Fibroblast of peridontal ligament (primary cell): Measurements from ENCODE around the gene OR2AG2.
"Not testable (repeated sequence)": the region's sequence is repeated elsewhere in the genome, so short reads cannot be mapped to it uniquely, and the experiment has no call there.

Source experiments
- DNase-seq: peaks from one replicate; pipeline ENCODE4 v3.0.0-alpha.2; 2010; ENCODE audit errors: extremely low read depth

Gene OR2AG2, protein sequence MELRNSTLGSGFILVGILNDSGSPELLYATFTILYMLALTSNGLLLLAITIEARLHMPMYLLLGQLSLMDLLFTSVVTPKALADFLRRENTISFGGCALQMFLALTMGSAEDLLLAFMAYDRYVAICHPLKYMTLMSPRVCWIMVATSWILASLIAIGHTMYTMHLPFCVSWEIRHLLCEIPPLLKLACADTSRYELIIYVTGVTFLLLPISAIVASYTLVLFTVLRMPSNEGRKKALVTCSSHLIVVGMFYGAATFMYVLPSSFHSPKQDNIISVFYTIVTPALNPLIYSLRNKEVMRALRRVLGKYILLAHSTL

GRCh38 chr11:6771926-6772893 lies at the start of gene OR2AG2:
OR2AG2 (minus strand) TSS chr11:6771976; CDS start chr11:6768957, 3,019 bp downstream.
- DNase-seq, result no peak

DNA sequence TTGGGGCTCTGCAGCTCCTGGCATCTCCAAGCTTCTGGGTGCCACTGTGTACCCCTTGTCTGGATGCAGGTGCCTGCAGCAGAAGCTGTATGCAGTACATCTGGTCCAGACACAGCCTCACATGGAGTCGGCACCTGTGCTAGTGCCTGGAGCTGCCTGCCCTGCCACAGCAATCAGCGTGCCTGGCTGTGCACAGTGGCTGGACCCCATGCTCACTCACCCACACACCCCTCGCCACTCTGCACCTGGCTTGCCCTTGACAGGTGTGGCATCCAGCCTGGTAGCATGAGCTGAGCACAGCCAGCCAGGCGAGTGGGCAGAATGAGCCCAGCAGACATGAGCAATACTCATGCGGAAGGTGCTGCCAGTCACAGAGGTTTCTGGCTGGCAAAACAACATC lies 47.2 kb upstream of the OR2AG2 start:
- DNase-seq, result no peak

DNA sequence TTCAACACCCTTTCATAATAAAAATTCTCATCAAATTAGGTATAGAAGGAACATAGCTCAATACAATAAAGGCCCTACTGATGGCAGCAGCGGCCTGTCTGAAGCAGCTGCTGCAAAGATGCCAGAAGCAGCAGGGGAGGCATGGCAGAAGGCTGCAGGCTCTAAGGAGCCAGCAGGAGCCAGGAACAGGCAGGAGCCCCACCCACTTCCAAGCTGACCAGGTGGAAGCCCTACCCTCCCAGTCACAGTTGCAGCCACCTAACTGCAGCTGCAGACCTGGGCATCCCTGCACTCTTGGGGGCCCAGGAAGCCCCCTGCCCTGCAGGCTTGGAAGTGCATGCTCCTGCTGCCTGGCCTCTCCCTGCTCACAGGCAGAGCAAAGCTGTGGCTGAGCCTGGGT lies 45.9 kb upstream of the OR2AG2 start:
- DNase-seq, result no peak

DNA sequence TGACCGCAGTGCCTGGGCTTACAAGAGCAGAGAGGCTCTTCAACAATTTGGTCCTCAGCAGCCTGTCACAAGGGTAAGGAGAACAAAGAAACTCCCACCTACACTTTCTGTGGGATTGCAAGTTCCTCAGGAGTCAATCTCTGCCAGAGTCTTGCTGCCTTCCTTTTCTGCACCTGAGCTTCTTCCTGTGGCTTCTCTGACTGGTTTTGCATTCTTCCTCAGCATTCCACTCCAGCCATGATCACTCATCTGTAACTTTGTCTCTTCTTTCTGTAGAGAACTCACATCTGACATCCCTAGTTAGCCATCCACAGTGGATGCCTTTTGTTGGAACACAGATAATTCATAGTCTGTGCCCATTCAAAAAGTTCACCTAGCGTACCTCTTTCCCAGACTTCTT lies 41.9 kb upstream of the OR2AG2 start:
- DNase-seq, result no peak

GRCh38 chr11:6812390-6813005 lies 40.7 kb upstream of the OR2AG2 start:
- DNase-seq, result peak; percentile 54

DNA sequence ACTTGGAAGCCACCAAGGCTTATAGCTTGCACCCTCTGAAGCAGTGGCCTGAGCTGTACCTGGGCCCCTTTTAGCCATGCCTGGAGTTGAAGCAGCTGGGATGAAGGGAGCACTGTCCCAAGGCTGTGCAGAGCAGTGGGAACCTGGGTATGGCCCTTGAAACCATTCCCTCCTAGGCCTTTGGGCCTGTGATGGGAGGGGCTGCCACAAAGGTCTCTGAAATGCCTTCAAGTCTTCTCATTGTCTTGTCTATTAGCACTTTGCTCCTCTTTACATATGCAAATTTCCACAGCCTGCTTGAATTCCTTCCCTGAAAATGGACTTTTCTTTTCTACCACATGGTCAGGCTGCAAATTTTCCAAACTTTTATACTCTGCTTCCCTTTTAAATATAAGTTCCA lies 29.3 kb upstream of the OR2AG2 start:
- not testable (repeated sequence) for DNase-seq

DNA sequence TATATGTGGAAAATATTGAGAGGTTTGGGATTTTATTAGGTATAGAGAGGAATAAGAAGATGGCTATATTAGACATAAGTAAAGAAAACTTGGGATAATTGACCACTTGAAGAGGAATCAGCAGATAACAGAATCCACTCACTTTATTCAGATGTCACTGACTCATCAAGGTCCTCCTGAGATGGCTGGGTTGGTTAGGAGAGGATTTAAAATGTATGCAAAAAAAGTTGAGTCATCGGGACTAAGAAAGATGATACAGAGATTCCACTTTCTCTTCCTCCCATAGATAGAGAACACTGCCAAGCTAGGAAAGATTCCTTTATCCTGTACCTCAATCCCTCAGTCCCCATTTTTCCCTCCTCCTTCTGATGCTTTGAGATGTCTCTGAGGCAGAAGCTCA lies 27.6 kb upstream of the OR2AG2 start, which contains the start of gene OR6A2:
Gene OR6A2, minus strand, starts transcription at position 288 of the 400 bp plus-strand sequence. CDS start 3,981 bp downstream, outside the sequence.
- peak; percentile 8 for DNase-seq

DNA sequence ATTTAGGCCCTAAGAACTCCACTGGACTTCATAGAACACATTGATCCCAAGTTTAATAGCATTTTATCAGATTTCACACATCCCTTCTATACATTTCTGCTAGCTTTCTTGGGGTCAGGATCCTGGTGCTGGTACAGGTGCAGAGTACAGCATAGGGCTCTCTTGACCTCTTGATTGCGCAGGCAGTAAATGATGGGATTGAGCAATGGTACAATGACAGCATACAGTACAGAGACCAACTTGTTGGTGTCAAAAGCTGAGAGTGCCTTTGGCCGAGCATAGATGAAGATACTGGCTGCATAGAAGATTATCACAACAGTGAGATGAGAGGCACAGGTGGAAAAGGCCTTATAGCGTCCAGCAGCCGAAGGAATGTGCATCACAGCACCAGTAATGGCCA lies 22.9 kb upstream of the OR2AG2 start:
- DNase-seq, result no peak

- no peak for DNase-seq
These were observed 18.8 kb upstream of the OR2AG2 start for GRCh38 chr11:6790546-6790945.

GRCh38 chr11:6782720-6783119 lies 10.9 kb upstream of the OR2AG2 start, which contains the start of gene OR2AG1:
OR2AG1 (plus strand) TSS chr11:6783020; CDS start chr11:6785038, 2,018 bp downstream.
- DNase-seq, result no peak

DNA sequence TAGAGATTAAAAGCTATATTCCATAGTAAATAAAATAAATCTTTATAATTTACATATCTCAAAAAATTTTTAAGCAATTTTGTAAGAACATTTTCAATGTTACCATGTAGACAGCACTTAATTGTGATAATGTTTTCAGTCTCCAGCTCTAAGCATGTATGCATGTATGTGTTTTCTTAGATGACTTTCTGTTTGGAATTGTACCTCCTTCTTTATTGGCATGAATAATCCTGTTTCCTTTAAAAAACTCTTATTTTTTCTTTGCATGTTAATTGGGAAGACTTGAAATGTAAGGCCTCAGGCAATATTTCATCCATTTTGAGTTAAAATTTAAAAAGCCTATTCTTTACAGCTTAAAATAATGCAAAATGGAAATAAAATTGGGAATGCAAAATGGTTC lies 9.1 kb upstream of the OR2AG2 start:
- no peak for DNase-seq

- DNase-seq, result no peak
These were observed 6.7 kb upstream of the OR2AG2 start for GRCh38 chr11:6778518-6778917.

- peak; percentile 72 for DNase-seq
These were observed 14.3 kb downstream of the OR2AG2 start for GRCh38 chr11:6757373-6757967.

GRCh38 chr11:6755953-6756347 lies 15.8 kb downstream of the OR2AG2 start:
- no peak for DNase-seq

DNA sequence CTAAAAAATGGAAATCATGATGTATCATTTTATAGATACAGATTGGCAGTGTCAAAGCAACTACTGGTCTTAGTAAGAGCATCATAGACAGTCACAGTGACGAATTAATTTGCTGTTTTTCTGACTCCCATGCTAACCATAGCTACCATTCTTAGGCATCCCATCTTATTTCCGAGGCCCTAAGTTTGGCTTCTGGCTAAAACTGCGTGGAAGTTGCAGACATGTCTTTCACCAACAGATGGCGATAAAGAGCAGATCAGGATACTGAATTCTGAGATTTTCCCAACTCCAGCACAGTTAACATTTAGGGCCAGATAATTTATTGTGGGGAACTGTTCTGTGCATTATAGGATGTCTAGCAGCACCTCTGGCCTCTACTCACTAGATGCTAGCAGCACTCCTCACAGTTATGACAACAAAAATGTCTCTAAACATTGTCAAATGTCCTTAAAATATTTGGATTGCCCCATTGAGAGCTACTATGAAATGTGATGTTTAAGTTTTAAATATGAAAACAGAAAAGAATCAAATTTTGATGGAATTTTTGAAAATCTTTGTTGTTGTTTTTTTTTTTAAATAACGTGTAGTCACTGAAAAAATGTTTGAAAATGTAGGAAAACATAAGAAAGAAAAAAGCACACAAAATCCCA lies 16.3 kb downstream of the OR2AG2 start:
- DNase-seq, result peak; percentile 59

GRCh38 chr11:6747097-6747668 lies 24.6 kb downstream of the OR2AG2 start:
- no peak for DNase-seq

- DNase-seq, result no peak
These were observed 25.1 kb downstream of the OR2AG2 start for GRCh38 chr11:6746626-6747025.

GRCh38 chr11:6746086-6746618 lies 25.6 kb downstream of the OR2AG2 start:
- DNase-seq, result no peak

DNA sequence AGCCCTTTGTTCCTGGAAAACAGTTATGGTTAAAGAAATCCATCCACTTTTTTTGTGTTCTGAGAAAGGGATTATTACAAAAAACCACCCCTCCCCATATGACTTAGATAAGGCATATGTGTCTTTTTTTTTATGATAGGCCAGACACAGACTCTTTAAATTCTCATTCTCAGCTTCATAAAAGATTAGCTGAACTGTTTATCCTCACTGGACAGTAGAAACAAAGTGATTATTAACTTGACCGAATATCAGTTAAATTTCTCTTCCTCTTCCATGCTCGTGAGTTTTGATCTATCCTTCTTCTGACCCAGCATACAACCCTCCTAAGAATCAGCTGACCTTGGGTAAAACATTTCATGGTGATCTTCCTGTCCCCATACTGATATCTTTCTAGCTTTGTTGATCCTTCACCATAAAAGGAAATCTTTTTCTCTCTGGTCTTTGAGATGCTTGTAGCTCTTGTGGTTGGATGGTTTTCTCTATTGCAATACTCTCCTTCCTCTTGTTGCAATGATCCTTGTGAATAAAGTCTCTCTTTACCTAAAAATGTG lies 26.2 kb downstream of the OR2AG2 start:
- DNase-seq, result no peak

DNA sequence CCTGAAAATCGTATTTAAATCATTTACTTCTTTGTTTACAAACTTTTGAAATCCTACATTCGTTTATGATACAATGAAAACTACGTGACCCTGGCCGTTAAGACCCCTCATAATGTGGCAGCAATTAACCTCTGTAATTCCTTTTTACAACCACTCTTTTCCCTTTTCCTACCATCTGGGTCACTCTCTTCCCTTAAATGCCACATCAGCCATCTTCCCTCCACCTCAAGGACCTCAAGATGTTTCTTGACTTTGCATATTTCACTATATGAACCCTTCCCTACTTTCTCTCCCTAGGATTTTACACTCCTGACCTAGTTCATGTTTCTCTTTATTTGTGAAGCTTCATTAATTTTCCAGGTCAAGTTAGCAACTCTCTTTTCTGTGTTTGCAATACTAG lies 26.8 kb downstream of the OR2AG2 start:
- DNase-seq, result no peak
